A549 (cell line): ENCODE data around the gene CACNA2D2. TPM values are rescaled to one million over a fixed set of nuclear protein-coding genes. Genes with fewer than 3 reads are reported as not detected.
A peak's percentile ranks its signal among the peaks of the same experiment; 100 is the strongest.

Source experiments
- ATAC-seq, 2 experiments: fragments of 200-7000 bp in 1 of 2; fragments of >200 bp in 1 of 2; cut with Nextera tagmentation in 1 of 2; cut with Tn5 transposase in 1 of 2; 3 replicates each; pipeline versions ENCODE4 v1.8.0 to v1.9.1; 2018 to 2020; ENCODE audit warnings: mild to moderate bottlenecking in 1 of 2, moderate library complexity in 1 of 2
- CTCF ChIA-PET: fragments of 300-600 bp; sonication (Branson Sonifier 250); formaldehyde crosslinking; extraction: SDS; loops from one replicate; lab custom pipeline; 2021; ENCODE audit warnings: antibody characterized with exemption, inconsistent platforms; lab: Yijun Ruan, JAX
- POLR2A ChIA-PET: fragments of 350-600 bp; formaldehyde crosslinking; extraction: SDS; loops from one replicate; lab custom pipeline; 2021; ENCODE audit warnings: antibody characterized with exemption, inconsistent platforms; lab: Yijun Ruan, JAX
- DNase-seq, 2 experiments: peaks; one replicate each; pipeline versions ENCODE4 v3.0.0 to v3.0.0-alpha.2; 2011 to 2016; ENCODE audit warnings: low read depth in 1 of 2, low spot score in 1 of 2
- FAIRE-seq: peaks from 2 replicates; lab custom pipeline; 2011; peaks lifted over from hg19 to GRCh38; lab: Jason Lieb, UNC
- H3K27ac ChIP-seq, 2 experiments: fragments of >200 bp; sonication (Bioruptor Twin); formaldehyde crosslinking; 3 replicates each; pipeline ENCODE4 v1.5.1; 2016 to 2017
- H3K4me1 ChIP-seq: fragments of >200 bp; sonication (Bioruptor Twin); formaldehyde crosslinking; 3 replicates; pipeline ENCODE4 v1.6.1; 2016
- H3K4me2 ChIP-seq: fragments of >200 bp; sonication (Bioruptor Twin); formaldehyde crosslinking; 3 replicates; pipeline ENCODE4 v1.6.1; 2016
- H3K4me3 ChIP-seq: fragments of >200 bp; sonication (Bioruptor Twin); formaldehyde crosslinking; 3 replicates; pipeline ENCODE4 v1.5.1; 2016
- H3K9me3 ChIP-seq: fragments of >200 bp; sonication (Bioruptor Twin); formaldehyde crosslinking; 3 replicates; pipeline ENCODE4 v1.6.1; 2016
- CHD2 ChIP-seq: fragments of 150-350 bp; IDR thresholded peaks from 2 replicates; pipeline ENCODE4 v1.6.1; 2014; ENCODE audit warnings: low read length; ENCODE audit not compliant: partially characterized antibody
- EHMT2 ChIP-seq: fragments of 200-600 bp; sonication (generic); IDR thresholded peaks from 2 replicates; pipeline ENCODE4 v1.6.1; 2016; ENCODE audit warnings: antibody characterized with exemption, low read depth, mild to moderate bottlenecking, moderate library complexity
- ELK1 ChIP-seq: fragments of 150-350 bp; IDR thresholded peaks from 2 replicates; pipeline ENCODE4 v1.6.1; 2014; ENCODE audit warnings: low read depth, mild to moderate bottlenecking, low read length
- GATA3 ChIP-seq: IDR thresholded peaks from 2 replicates; pipeline ENCODE4 v1.6.1; 2012; ENCODE audit warnings: borderline replicate concordance
- JUNB ChIP-seq: fragments of >200 bp; sonication (Bioruptor Twin); formaldehyde crosslinking; IDR thresholded peaks from 2 replicates; pipeline ENCODE4 v1.6.1; 2016
- KDM5A ChIP-seq: fragments of 200-600 bp; sonication (generic); IDR thresholded peaks from 2 replicates; pipeline ENCODE4 v1.6.1; 2016; ENCODE audit warnings: antibody characterized with exemption, mild to moderate bottlenecking
- MAFK ChIP-seq: fragments of 450-650 bp; IDR thresholded peaks from 2 replicates; pipeline ENCODE4 v1.6.1; 2014; ENCODE audit not compliant: partially characterized antibody
- NFE2L2 ChIP-seq: fragments of 150-350 bp; conservative IDR thresholded peaks from 2 replicates; pipeline ENCODE4 v1.6.1; 2014; ENCODE audit warnings: low read length
- NPAS2 ChIP-seq: fragments of 250-450 bp; sonication (Bioruptor Pico); IDR thresholded peaks from 2 replicates; pipeline ENCODE4 v1.8.0; 2022; ENCODE audit warnings: mild to moderate bottlenecking, moderate library complexity, borderline replicate concordance
- POLR2AphosphoS2 ChIP-seq: conservative IDR thresholded peaks from 2 replicates; pipeline ENCODE4 v1.6.1; 2012; ENCODE audit warnings: low read length, improper control_type of control experiment, inconsistent platforms
- RCOR1 ChIP-seq: fragments of 150-350 bp; IDR thresholded peaks from 2 replicates; pipeline ENCODE4 v1.6.1; 2014; ENCODE audit warnings: antibody characterized with exemption, low read length, low read depth
- REST ChIP-seq: fragments of 200-600 bp; sonication (generic); IDR thresholded peaks from 2 replicates; pipeline ENCODE4 v1.6.1; 2016; ENCODE audit warnings: antibody characterized with exemption, mild to moderate bottlenecking, moderate library complexity
- RNF2 ChIP-seq: fragments of 200-600 bp; sonication (generic); IDR thresholded peaks from 2 replicates; pipeline ENCODE4 v1.6.1; 2016; ENCODE audit warnings: low read depth, mild to moderate bottlenecking, antibody characterized with exemption, moderate library complexity, borderline replicate concordance
- SREBF2 ChIP-seq: fragments of 450-650 bp; IDR thresholded peaks from 2 replicates; pipeline ENCODE4 v1.6.1; 2014; ENCODE audit warnings: mild to moderate bottlenecking, moderate library complexity
- ZSCAN20 ChIP-seq: fragments of 250-450 bp; sonication (Bioruptor Pico); IDR thresholded peaks from 2 replicates; pipeline ENCODE4 v1.8.0; 2022; ENCODE audit warnings: mild to moderate bottlenecking, moderate library complexity
- WGBS: methylation state at CpG from one replicate; pipeline ENCODE4 v1.1.6; 2017; ENCODE audit errors: missing lambda C conversion rate; 5-methylcytosine and 5-hydroxymethylcytosine counted together
- polyA plus RNA-seq, 4 experiments: library from polyadenylated mRNA; depleted of rRNA in 3 of 4; stranded (reverse); fragments of >200 nt; fragmentation: RNase III in 1 of 4; extraction: RNeasy Plus Mini Kit Qiagen cat#74134 plus additional on column Dnase treatment in 1 of 4; gene quantifications; 2 replicates in 3 of 4; 3 replicates in 1 of 4; pipeline ENCODE4 v1.2.3, GENCODE V29; 2011 to 2017

The CACNA2D2 gene
- polyA plus RNA-seq, 2 of the 4 experiments (the other 2 are of a cell fraction), result 0.21 to 0.75 TPM

- TF ChIP-seq GATA3, result no peak
- TF ChIP-seq ELK1, result no peak
- no peak for TF ChIP-seq REST
- no peak for TF ChIP-seq POLR2AphosphoS2
- TF ChIP-seq NFE2L2, result no peak
- no peak for TF ChIP-seq JUNB
- TF ChIP-seq KDM5A, result no peak
- no peak for TF ChIP-seq ZSCAN20
- TF ChIP-seq SREBF2, result no peak
- TF ChIP-seq NPAS2 (CRISPR knock-in tag), result no peak
- no peak for TF ChIP-seq RNF2
- TF ChIP-seq CHD2, result no peak
- TF ChIP-seq RCOR1, result no peak
- TF ChIP-seq, all 56 proteins: peak for 0
- Histone ChIP-seq H3K9me3 (no peaks in the 10 kb centered on the region), H3K4me1 (peaks cover 9% of the 10 kb centered on the region; the same call in 2 of the 3 replicates), H3K4me3 (no peak overlapping the region), H3K27ac (no peak overlapping the region), H3K4me2 (no peak overlapping the region)
- WGBS, result 60% methylated on average over 5 of the region's 7 CpGs
- peak; percentile 46 to 64; a peak in 4 of 6 replicates for ATAC-seq
- FAIRE-seq, result no peak
- POLR2A ChIA-PET, result no interaction called here
- CTCF ChIA-PET, result interaction anchor here (1.1 kb wide), 1 partner anchor 167 kb away, joined by 3 read pairs; no protein-coding TSS in a partner anchor
- no peak for DNase-seq
These were observed 128.0 kb downstream of the CACNA2D2 start for GRCh38 chr3:50375258-50375931.

- Histone ChIP-seq H3K9me3 (no peaks in the 10 kb centered on the region), H3K4me2 (no peak overlapping the region), H3K27ac (no peak overlapping the region), H3K4me1 (peaks cover 9% of the 10 kb centered on the region; the same call in 2 of the 3 replicates), H3K4me3 (no peak overlapping the region)
- FAIRE-seq (no peak), DNase-seq (no peak), ATAC-seq (peak in 1 of 2 experiments; percentile 39; a peak in 3 of 6 replicates)
- CTCF ChIA-PET, result no interaction called here
- no peak for TF ChIP-seq EHMT2
- TF ChIP-seq MAFK, result peak; percentile 43
- POLR2A ChIA-PET, result no interaction called here
- 43% methylated on average over 15 of the region's 22 CpGs for WGBS
These were observed 128.8 kb downstream of the CACNA2D2 start for GRCh38 chr3:50374363-50375257.
